ENCODE results near the gene RASSF8.

- no peak for TF ChIP-seq POLR2A (IDR thresholded peaks at IDR 0.05; ENCODE audit: low read length)
- no peak for TF ChIP-seq GATA1 (IDR thresholded peaks at IDR 0.05; ENCODE audit: low read depth, low read length)
Measured at GRCh38 chr12:26112703-26113147, 154.2 kb downstream of the RASSF8 start.

Data from erythroblast (primary cell).